Adrenal gland (tissue), 5 donors: ENCODE data around the gene AGBL4.

Source experiments
- POLR2A ChIP-seq, 2 donors: fragments of 450-650 bp; IDR thresholded peaks; one replicate each; pipeline ENCODE4 v1.6.1; 2017; ENCODE audit warnings: antibody characterized with exemption in 2 of 2, mild to moderate bottlenecking in 2 of 2, moderate library complexity in 1 of 2
- TF ChIP-seq, protein P1 (sequence below), 6 experiments: fragments of 450-650 bp in 4 of 6; fragments of 200-600 bp in 2 of 6; sonication (generic) in 1 of 6; IDR thresholded peaks; 1 replicate in 5 of 6; 2 replicates in 1 of 6; pipeline versions ENCODE4 v1.5.1 to v1.8.0; 2016 to 2021; ENCODE audit warnings: antibody characterized with exemption in 6 of 6, mild to moderate bottlenecking in 2 of 6, moderate library complexity in 1 of 6
- donor health status: DM: no; HTN: no; CAD: no.

DNA sequence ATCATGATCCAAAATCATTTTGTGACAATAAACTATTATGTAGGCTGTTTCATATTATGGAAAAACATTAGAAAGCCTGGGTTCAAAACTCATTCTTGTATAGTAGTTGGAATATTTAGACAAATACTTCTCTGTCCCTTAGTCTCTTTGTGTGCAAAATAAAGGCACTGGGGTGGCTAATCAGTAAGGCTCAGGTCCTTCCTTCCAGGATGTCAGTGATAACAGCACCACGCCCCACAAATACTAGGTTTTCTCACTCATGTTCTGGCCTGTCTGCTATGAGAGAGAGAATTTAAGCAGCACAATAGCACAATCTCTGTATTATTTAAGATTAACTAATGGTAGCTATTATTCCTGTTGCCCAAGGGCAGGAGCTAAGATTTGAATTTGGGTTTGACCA, 788.8 kb downstream of the AGBL4 start:
- TF ChIP-seq, protein P1, sequence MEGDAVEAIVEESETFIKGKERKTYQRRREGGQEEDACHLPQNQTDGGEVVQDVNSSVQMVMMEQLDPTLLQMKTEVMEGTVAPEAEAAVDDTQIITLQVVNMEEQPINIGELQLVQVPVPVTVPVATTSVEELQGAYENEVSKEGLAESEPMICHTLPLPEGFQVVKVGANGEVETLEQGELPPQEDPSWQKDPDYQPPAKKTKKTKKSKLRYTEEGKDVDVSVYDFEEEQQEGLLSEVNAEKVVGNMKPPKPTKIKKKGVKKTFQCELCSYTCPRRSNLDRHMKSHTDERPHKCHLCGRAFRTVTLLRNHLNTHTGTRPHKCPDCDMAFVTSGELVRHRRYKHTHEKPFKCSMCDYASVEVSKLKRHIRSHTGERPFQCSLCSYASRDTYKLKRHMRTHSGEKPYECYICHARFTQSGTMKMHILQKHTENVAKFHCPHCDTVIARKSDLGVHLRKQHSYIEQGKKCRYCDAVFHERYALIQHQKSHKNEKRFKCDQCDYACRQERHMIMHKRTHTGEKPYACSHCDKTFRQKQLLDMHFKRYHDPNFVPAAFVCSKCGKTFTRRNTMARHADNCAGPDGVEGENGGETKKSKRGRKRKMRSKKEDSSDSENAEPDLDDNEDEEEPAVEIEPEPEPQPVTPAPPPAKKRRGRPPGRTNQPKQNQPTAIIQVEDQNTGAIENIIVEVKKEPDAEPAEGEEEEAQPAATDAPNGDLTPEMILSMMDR (IDR thresholded peaks at IDR 0.05), result no peak
- no peak for TF ChIP-seq POLR2A (IDR thresholded peaks at IDR 0.05)
